Panc1 (cell line): ENCODE results near the gene ELL2. TPM values are rescaled to one million over a fixed set of nuclear protein-coding genes. Genes with fewer than 3 reads are reported as not detected.

Experiments used
- ATAC-seq: fragments of 200-7000 bp; cut with Tn5 transposase; 2 replicates; pipeline ENCODE4 v1.9.1; 2020; ENCODE audit warnings: mild to moderate bottlenecking, moderate library complexity
- BruUV-seq: library from RNA; stranded (reverse); fragments of 400-500 nt; replicated peaks from 2 replicates; lab custom pipeline; 2021; lab: Mats Ljungman, UMichigan
- CTCF ChIA-PET: fragments of 300-600 bp; sonication (Branson Sonifier 250); formaldehyde crosslinking; loops from one replicate; lab custom pipeline; 2022; ENCODE audit warnings: antibody characterized with exemption; lab: Charles Lee
- POLR2A ChIA-PET: fragments of 300-600 bp; sonication (Branson Sonifier 250); formaldehyde crosslinking; loops from one replicate; lab custom pipeline; 2022; ENCODE audit warnings: antibody characterized with exemption; lab: Charles Lee
- DNase-seq: peaks from one replicate; pipeline ENCODE4 v3.0.0-alpha.2; 2010; ENCODE audit warnings: low read depth, low spot score
- H3K27ac ChIP-seq: 2 replicates; pipeline ENCODE4 v1.5.1; 2011; ENCODE audit warnings: mild to moderate bottlenecking, low read length, inconsistent platforms
- H3K27me3 ChIP-seq: fragments of 200-500 bp; sonication (Bioruptor generic); 2 replicates; pipeline ENCODE4 v1.6.0; 2014; ENCODE audit warnings: low read length, inconsistent platforms; ENCODE audit not compliant: control insufficient read depth, insufficient read depth
- H3K36me3 ChIP-seq: fragments of 200-500 bp; sonication (Bioruptor generic); 2 replicates; pipeline ENCODE4 v1.5.1; 2014; ENCODE audit warnings: inconsistent platforms, mild to moderate bottlenecking, low read length, moderate library complexity; ENCODE audit not compliant: control insufficient read depth, insufficient read depth
- H3K4me1 ChIP-seq: 2 replicates; pipeline ENCODE4 v1.5.1; 2011; ENCODE audit warnings: inconsistent platforms, mild to moderate bottlenecking, low read length, moderate library complexity; ENCODE audit not compliant: control insufficient read depth, insufficient read depth
- H3K4me3 ChIP-seq, 2 experiments: 2 replicates each; pipeline ENCODE4 v1.5.1; 2011 to 2012; ENCODE audit warnings: low read depth in 2 of 2, low read length in 2 of 2, mild to moderate bottlenecking in 2 of 2, inconsistent platforms in 1 of 2, moderate library complexity in 1 of 2
- H3K9me3 ChIP-seq: fragments of 200-500 bp; sonication (Bioruptor generic); 2 replicates; pipeline ENCODE4 v1.5.1; 2014; ENCODE audit warnings: low read depth, mild to moderate bottlenecking, inconsistent platforms, low read length, moderate library complexity; ENCODE audit not compliant: control insufficient read depth, insufficient read depth
- POLR2AphosphoS5 ChIP-seq: IDR thresholded peaks from 2 replicates; pipeline ENCODE4 v1.6.1; 2012; ENCODE audit warnings: mild to moderate bottlenecking, low read depth, low read length, moderate library complexity
- SIN3A ChIP-seq: IDR thresholded peaks from 2 replicates; pipeline ENCODE4 v1.6.1; 2012; ENCODE audit warnings: low read depth, mild to moderate bottlenecking, low read length, moderate library complexity, borderline replicate concordance; ENCODE audit not compliant: insufficient read depth
- TCF7L2 ChIP-seq: IDR thresholded peaks from 2 replicates; pipeline ENCODE4 v1.6.1; 2011; ENCODE audit warnings: mild to moderate bottlenecking, low read depth, low read length, inconsistent platforms
- in situ Hi-C: cut with HindIII; loops from 2 replicates; pipeline ENCODE4 v1.10.0; 2016; ENCODE audit warnings: low sequenced_read_pairs, low pct_unique_long_range_greater_than_20kb
- intact Hi-C: fragments of 100-400 bp; cut with micrococcal nuclease; formaldehyde crosslinking; loops from one replicate; pipeline ENCODE4 v1.10.0; 2022; ENCODE audit not compliant: unreplicated experiment
- total RNA-seq: library from RNA; stranded (reverse); gene quantifications from one replicate; pipeline ENCODE4 v1.2.1, GENCODE V29; 2021; ENCODE audit not compliant: unreplicated experiment
- TF ChIP-seq, protein P1 (sequence below), 2 experiments: IDR thresholded peaks; 2 replicates each; pipeline ENCODE4 v1.6.1; 2011 to 2012; ENCODE audit warnings: low read depth in 2 of 2, control low read depth in 1 of 2, low read length in 1 of 2, mild to moderate bottlenecking in 1 of 2, moderate library complexity in 1 of 2; ENCODE audit not compliant: insufficient read depth in 1 of 2
- TF ChIP-seq, protein P2 (sequence below): fragments of 450-650 bp; IDR thresholded peaks from 2 replicates; pipeline ENCODE4 v1.5.1; 2017; ENCODE audit warnings: mild to moderate bottlenecking

ELL2 gene
- total RNA-seq, 1 experiment from 2014 or later, result 68.5 TPM

DNA sequence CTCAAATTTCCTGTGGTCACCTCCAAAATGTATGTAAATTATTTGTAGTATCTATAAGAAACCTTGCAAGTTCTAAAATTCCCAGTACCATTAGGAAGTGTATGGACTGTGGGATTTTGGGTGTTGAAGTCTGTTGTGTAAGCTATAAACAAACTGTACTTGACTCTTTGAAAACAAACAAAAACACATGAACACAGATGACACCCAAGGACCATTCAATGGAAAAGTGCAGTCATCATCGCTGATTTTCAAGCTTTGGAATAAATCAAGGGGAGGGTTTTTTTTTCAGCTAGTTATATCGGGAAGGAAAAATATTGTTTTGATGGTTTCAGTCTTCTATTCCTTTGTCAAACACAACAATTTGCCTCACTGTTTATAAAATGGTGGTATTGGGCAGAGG, 49.6 kb downstream of the ELL2 start:
- intact Hi-C loops, result no loop called here
- H3K36me3 ChIP-seq, result peaks cover 3% of the 10 kb centered on the region; the same call in 1 of the 2 replicates
- DNase-seq (no peak), ATAC-seq (no peak)
- no peaks in the 10 kb centered on the region for H3K27me3 ChIP-seq
- ChIA-PET CTCF (no interaction called here), POLR2A (no interaction called here)
- no peak for TF ChIP-seq SIN3A
- no peak for TF ChIP-seq TCF7L2
- TF ChIP-seq, protein P1, sequence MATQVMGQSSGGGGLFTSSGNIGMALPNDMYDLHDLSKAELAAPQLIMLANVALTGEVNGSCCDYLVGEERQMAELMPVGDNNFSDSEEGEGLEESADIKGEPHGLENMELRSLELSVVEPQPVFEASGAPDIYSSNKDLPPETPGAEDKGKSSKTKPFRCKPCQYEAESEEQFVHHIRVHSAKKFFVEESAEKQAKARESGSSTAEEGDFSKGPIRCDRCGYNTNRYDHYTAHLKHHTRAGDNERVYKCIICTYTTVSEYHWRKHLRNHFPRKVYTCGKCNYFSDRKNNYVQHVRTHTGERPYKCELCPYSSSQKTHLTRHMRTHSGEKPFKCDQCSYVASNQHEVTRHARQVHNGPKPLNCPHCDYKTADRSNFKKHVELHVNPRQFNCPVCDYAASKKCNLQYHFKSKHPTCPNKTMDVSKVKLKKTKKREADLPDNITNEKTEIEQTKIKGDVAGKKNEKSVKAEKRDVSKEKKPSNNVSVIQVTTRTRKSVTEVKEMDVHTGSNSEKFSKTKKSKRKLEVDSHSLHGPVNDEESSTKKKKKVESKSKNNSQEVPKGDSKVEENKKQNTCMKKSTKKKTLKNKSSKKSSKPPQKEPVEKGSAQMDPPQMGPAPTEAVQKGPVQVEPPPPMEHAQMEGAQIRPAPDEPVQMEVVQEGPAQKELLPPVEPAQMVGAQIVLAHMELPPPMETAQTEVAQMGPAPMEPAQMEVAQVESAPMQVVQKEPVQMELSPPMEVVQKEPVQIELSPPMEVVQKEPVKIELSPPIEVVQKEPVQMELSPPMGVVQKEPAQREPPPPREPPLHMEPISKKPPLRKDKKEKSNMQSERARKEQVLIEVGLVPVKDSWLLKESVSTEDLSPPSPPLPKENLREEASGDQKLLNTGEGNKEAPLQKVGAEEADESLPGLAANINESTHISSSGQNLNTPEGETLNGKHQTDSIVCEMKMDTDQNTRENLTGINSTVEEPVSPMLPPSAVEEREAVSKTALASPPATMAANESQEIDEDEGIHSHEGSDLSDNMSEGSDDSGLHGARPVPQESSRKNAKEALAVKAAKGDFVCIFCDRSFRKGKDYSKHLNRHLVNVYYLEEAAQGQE (IDR thresholded peaks at IDR 0.05; ENCODE audit: insufficient read depth in 1 of 2, low read depth in 2 of 2, low read length in 1 of 2), result no peak
- TF ChIP-seq, protein P2, sequence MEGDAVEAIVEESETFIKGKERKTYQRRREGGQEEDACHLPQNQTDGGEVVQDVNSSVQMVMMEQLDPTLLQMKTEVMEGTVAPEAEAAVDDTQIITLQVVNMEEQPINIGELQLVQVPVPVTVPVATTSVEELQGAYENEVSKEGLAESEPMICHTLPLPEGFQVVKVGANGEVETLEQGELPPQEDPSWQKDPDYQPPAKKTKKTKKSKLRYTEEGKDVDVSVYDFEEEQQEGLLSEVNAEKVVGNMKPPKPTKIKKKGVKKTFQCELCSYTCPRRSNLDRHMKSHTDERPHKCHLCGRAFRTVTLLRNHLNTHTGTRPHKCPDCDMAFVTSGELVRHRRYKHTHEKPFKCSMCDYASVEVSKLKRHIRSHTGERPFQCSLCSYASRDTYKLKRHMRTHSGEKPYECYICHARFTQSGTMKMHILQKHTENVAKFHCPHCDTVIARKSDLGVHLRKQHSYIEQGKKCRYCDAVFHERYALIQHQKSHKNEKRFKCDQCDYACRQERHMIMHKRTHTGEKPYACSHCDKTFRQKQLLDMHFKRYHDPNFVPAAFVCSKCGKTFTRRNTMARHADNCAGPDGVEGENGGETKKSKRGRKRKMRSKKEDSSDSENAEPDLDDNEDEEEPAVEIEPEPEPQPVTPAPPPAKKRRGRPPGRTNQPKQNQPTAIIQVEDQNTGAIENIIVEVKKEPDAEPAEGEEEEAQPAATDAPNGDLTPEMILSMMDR, result no peak
- TF ChIP-seq POLR2AphosphoS5, result no peak
- H3K9me3 ChIP-seq, result no peaks in the 10 kb centered on the region
- no peak overlapping the region for H3K4me3 ChIP-seq
- H3K27ac ChIP-seq, result no peak overlapping the region
- in situ Hi-C loops, result no loop called here
- BruUV-seq, result no TSS peak
- peaks cover 8% of the 10 kb centered on the region for H3K4me1 ChIP-seq

DNA sequence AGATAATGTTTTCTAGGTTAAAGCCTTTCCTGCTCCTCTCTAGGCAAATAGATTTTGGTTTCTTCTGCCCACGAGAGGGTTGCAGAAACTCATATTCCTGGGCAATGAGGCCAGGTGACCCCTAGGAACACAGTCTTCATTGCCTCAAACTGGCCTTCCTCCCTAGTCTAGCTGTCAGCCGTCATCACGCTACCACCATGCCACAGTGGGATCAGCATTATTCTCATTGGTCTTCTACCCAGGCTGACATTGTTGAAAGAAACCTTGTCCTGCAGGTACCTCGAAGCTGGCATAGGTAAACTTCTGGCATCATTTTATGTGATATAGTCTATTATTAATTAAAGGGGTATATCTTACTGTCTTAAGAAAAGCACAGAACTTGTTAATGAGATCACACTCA, 51.1 kb downstream of the ELL2 start:
- no peaks in the 10 kb centered on the region for H3K9me3 ChIP-seq
- intact Hi-C loops (no loop called here), in situ Hi-C loops (no loop called here)
- no peak overlapping the region for H3K4me3 ChIP-seq
- DNase-seq (no peak), ATAC-seq (no peak)
- H3K36me3 ChIP-seq, result peaks cover 3% of the 10 kb centered on the region; the same call in 1 of the 2 replicates
- TF ChIP-seq SIN3A, result no peak
- TF ChIP-seq TCF7L2, result no peak
- CTCF ChIA-PET, result no interaction called here
- peaks cover 8% of the 10 kb centered on the region for H3K4me1 ChIP-seq
- POLR2A ChIA-PET, result no interaction called here
- no peaks in the 10 kb centered on the region for H3K27me3 ChIP-seq
- BruUV-seq, result no TSS peak
- H3K27ac ChIP-seq, result no peak overlapping the region

DNA sequence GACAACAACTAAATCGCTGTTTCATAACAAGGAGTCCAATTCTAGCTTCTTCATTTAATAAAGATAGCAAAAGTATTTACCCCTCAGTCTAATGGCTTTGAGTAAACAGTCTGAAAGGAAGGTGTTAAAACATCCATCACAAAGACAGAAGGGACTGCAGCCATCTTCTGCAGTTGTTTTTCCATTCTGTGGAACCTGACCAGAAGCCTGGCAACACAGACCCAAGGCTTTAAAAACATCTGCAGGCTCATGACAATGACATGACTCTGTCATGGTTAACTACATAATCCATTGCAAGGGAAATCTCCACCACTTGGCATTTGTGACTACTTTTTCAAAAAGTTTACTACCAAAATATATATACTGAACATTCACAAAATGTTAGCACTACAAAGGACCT, 51.9 kb downstream of the ELL2 start:
- intact Hi-C loops, result no loop called here
- ChIA-PET CTCF (no interaction called here), POLR2A (no interaction called here)
- Histone ChIP-seq H3K4me1 (peaks cover 8% of the 10 kb centered on the region), H3K36me3 (peaks cover 3% of the 10 kb centered on the region; the same call in 1 of the 2 replicates), H3K9me3 (no peaks in the 10 kb centered on the region), H3K4me3 (no peak overlapping the region), H3K27me3 (no peaks in the 10 kb centered on the region), H3K27ac (no peak overlapping the region)
- no peak for TF ChIP-seq SIN3A
- TF ChIP-seq, protein P2, result no peak
- no peak for TF ChIP-seq TCF7L2
- no peak for TF ChIP-seq POLR2AphosphoS5
- TF ChIP-seq, protein P1 (IDR thresholded peaks at IDR 0.05; ENCODE audit: insufficient read depth in 1 of 2, low read depth in 2 of 2, low read length in 1 of 2), result no peak
- ATAC-seq (no peak), DNase-seq (no peak)
- in situ Hi-C loops, result no loop called here
- BruUV-seq, result no TSS peak
